Endodermal cell (in vitro differentiated cells): ENCODE results near the gene CLMN. TPM values are rescaled to one million over a fixed set of nuclear protein-coding genes. Genes with fewer than 3 reads are reported as not detected.

Experiments
- DNase-seq: peaks from one replicate; pipeline ENCODE4 v3.0.0-alpha.2; 2017
- H3K27ac ChIP-seq: 2 replicates; pipeline ENCODE4 v1.5.1; 2013; ENCODE audit warnings: mild to moderate bottlenecking, low read depth, low read length, moderate library complexity
- H3K27me3 ChIP-seq: 2 replicates; pipeline ENCODE4 v1.6.1; 2013; ENCODE audit warnings: mild to moderate bottlenecking, low read length, moderate library complexity; ENCODE audit not compliant: insufficient read depth, control insufficient read depth, poor library complexity, severe bottlenecking
- H3K36me3 ChIP-seq: 2 replicates; pipeline ENCODE4 v1.7.0; 2013; ENCODE audit warnings: mild to moderate bottlenecking, low read length, moderate library complexity; ENCODE audit not compliant: control insufficient read depth, insufficient read depth
- H3K4me1 ChIP-seq: one replicate; pipeline ENCODE4 v1.7.0; 2013; ENCODE audit warnings: low read length; ENCODE audit not compliant: control insufficient read depth, insufficient read depth
- H3K4me3 ChIP-seq: 2 replicates; pipeline ENCODE4 v1.5.1; 2013; ENCODE audit warnings: mild to moderate bottlenecking, low read length, moderate library complexity
- H3K9ac ChIP-seq: 2 replicates; pipeline ENCODE4 v1.6.1; 2013; ENCODE audit warnings: mild to moderate bottlenecking, low read length, moderate library complexity; ENCODE audit not compliant: poor library complexity, severe bottlenecking; ENCODE audit errors: extremely low read depth
- H3K9me3 ChIP-seq: 2 replicates; pipeline ENCODE4 v1.6.1; 2013; ENCODE audit warnings: mild to moderate bottlenecking, low read length, moderate library complexity; ENCODE audit not compliant: control insufficient read depth
- H3K27ac Mint-ChIP-seq: 2 replicates; pipeline ENCODE4 v1.8.0; 2020; ENCODE audit warnings: mixed read lengths
- H3K27me3 Mint-ChIP-seq: 2 replicates; pipeline ENCODE4 v1.8.0; 2021; ENCODE audit warnings: mild to moderate bottlenecking, mixed read lengths; ENCODE audit not compliant: insufficient read depth
- H3K36me3 Mint-ChIP-seq: 2 replicates; pipeline ENCODE4 v1.8.0; 2020; ENCODE audit warnings: low read depth, mixed read lengths
- H3K4me1 Mint-ChIP-seq: 2 replicates; pipeline ENCODE4 v1.8.0; 2020; ENCODE audit warnings: mixed read lengths
- H3K4me3 Mint-ChIP-seq: 2 replicates; pipeline ENCODE4 v1.8.0; 2020; ENCODE audit warnings: mild to moderate bottlenecking, moderate library complexity, mixed read lengths
- H3K9me3 Mint-ChIP-seq: 2 replicates; pipeline ENCODE4 v1.8.0; 2020; ENCODE audit warnings: mild to moderate bottlenecking, mixed read lengths
- CTCF ChIP-seq: fragments of 200-600 bp; sonication (generic); conservative IDR thresholded peaks from 2 replicates; pipeline ENCODE4 v1.5.0; 2021; ENCODE audit warnings: antibody characterized with exemption, mild to moderate bottlenecking
- WGBS, 2 experiments: methylation state at CpG; one replicate each; pipeline versions ENCODE4 v1.1.5 to v1.1.7; 2013; ENCODE audit warnings: missing lambda C conversion rate in 2 of 2, mixed read lengths in 1 of 2; ENCODE audit not compliant: insufficient coverage in 1 of 2, insufficient read length in 1 of 2; 5-methylcytosine and 5-hydroxymethylcytosine counted together
- total RNA-seq, 2 donors: library from RNA; stranded (reverse); fragmentation: NEBNext Ultra II Directional in 1 of 2; extraction: Animal tissue kit (Norgen Biotek cat#: 25700) in 1 of 2; gene quantifications; 2 replicates in 1 of 2; 3 replicates in 1 of 2; pipeline ENCODE4 v1.2.1, GENCODE V29; 2021

CLMN gene
- total RNA-seq, 2 donors from 2014 or later, result 9.5 to 11.7 TPM

GRCh38 chr14:95292660-95293425, 26.9 kb downstream of the CLMN start:
- H3K27ac ChIP-seq, result no peak overlapping the region
- no peaks in the 10 kb centered on the region for H3K27me3 ChIP-seq
- H3K4me1 ChIP-seq, result peaks cover 5% of the 10 kb centered on the region
- H3K9ac ChIP-seq, result no peak overlapping the region
- no peak overlapping the region for H3K4me3 ChIP-seq
- peaks cover 31% of the 10 kb centered on the region for H3K4me1 Mint-ChIP-seq
- H3K9me3 ChIP-seq, result peaks cover 11% of the 10 kb centered on the region
- WGBS, 2 experiments, result 87 to 96% methylated on average over 4 to 8 of the region's 8 CpGs
- no peak for TF ChIP-seq CTCF
- no peak overlapping the region for H3K27ac Mint-ChIP-seq
- H3K36me3 ChIP-seq, result no peaks in the 10 kb centered on the region
- H3K36me3 Mint-ChIP-seq, result peaks cover 6% of the 10 kb centered on the region
- H3K9me3 Mint-ChIP-seq, result peaks cover 23% of the 10 kb centered on the region
- H3K4me3 Mint-ChIP-seq, result no peak overlapping the region
- peak; percentile 30 for DNase-seq
- H3K27me3 Mint-ChIP-seq, result peaks cover 4% of the 10 kb centered on the region

- no peak overlapping the region for H3K4me3 Mint-ChIP-seq
- Histone ChIP-seq H3K36me3 (no peaks in the 10 kb centered on the region), H3K4me3 (no peak overlapping the region), H3K9me3 (peaks cover 11% of the 10 kb centered on the region), H3K9ac (no peak overlapping the region), H3K4me1 (peaks cover 5% of the 10 kb centered on the region), H3K27me3 (no peaks in the 10 kb centered on the region), H3K27ac (no peak overlapping the region)
- WGBS, 2 experiments, result 83 to 85% methylated on average over 2 to 6 of the region's 6 CpGs
- peaks cover 31% of the 10 kb centered on the region for H3K4me1 Mint-ChIP-seq
- no peak overlapping the region for H3K27ac Mint-ChIP-seq
- no peak for TF ChIP-seq CTCF
- peaks cover 4% of the 10 kb centered on the region for H3K27me3 Mint-ChIP-seq
- peaks cover 6% of the 10 kb centered on the region for H3K36me3 Mint-ChIP-seq
- H3K9me3 Mint-ChIP-seq, result peaks cover 23% of the 10 kb centered on the region
- DNase-seq, result no peak
Observed at GRCh38 chr14:95291859-95292542, 27.7 kb downstream of the CLMN start.

- no peak for TF ChIP-seq CTCF
- Histone ChIP-seq H3K4me3 (no peak overlapping the region), H3K36me3 (no peaks in the 10 kb centered on the region), H3K4me1 (peaks cover 5% of the 10 kb centered on the region), H3K9me3 (peaks cover 6% of the 10 kb centered on the region), H3K9ac (no peak overlapping the region), H3K27me3 (no peaks in the 10 kb centered on the region), H3K27ac (no peak overlapping the region)
- Mint-ChIP-seq H3K9me3 (peaks cover 15% of the 10 kb centered on the region), H3K36me3 (peaks cover 6% of the 10 kb centered on the region), H3K4me1 (peaks cover 31% of the 10 kb centered on the region), H3K4me3 (peak overlapping the region; percentile 19), H3K27me3 (peaks cover 4% of the 10 kb centered on the region), H3K27ac (no peak overlapping the region)
- 70 to 71% methylated on average over 14 to 17 of the region's 17 CpGs for WGBS, 2 experiments
- peak; percentile 76 for DNase-seq
Observed at GRCh38 chr14:95290871-95291431, 28.8 kb downstream of the CLMN start.
